HG03280 (cell line): ENCODE data around the gene AVL9.

Experiments used
- ATAC-seq: cut with Tn5 transposase; IDR thresholded peaks from one replicate; pipeline ENCODE4 v1.9.1; 2021; ENCODE audit warnings: mild to moderate bottlenecking, moderate library complexity; ENCODE audit not compliant: unreplicated experiment

The AVL9 gene

DNA sequence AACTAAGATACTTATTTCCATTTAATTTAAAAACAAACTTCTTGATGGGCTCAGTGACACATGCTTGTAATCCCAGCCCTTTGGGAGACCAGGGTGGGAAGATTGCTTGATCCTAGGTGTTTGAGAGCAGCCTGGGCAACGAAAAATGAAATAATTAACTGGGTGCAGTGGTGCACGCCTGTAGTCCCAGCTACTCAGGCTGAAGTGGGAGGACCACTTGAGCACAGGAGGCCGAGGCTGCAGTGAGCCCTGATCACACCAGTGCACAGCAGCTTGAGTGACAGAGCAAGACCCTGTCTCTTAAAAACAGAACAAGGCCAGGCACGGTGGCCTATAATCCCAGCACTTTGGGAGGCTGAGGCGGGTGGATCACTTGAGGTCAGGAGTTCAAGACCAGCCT is 37.4 kb downstream of the AVL9 start:
- ATAC-seq = no peak

DNA sequence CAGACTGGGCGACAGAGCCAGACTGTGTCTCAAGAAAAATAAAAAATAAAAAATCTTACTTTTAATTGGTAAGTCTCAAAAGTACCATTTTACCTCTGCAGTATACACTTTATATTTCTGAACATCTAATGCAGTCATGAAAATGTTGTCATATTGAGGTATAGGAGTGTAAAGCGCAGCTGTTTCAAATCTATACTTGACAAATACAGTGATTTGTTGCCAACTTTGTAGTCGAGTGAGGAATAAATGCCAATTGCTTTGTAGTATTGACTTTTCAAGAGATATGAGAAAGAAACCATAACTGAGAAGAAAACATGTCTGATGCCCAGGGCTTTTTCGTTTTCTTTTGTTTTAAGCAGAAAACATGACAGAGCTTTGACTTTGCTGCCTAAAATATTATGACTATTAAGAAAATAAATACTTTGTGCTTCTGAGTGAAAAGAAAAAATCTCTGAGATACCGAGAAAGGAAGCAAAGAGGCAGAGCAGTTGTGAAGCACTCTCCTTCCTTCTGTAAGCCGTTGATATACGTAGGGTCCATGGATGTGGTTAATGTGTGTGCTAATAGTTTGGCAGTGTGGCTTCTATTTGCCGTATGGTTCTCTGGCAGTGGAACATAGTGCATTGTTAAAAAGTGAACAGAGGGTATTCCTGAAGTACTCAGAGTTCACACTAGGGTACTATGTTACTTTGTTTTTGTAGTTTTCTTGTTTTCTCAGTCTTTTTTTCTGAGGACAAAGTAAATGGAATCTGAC is 38.2 kb downstream of the AVL9 start:
- no peak for ATAC-seq

GRCh38 chr7:32535162-32535702 is 39.9 kb downstream of the AVL9 start:
- no peak for ATAC-seq

DNA sequence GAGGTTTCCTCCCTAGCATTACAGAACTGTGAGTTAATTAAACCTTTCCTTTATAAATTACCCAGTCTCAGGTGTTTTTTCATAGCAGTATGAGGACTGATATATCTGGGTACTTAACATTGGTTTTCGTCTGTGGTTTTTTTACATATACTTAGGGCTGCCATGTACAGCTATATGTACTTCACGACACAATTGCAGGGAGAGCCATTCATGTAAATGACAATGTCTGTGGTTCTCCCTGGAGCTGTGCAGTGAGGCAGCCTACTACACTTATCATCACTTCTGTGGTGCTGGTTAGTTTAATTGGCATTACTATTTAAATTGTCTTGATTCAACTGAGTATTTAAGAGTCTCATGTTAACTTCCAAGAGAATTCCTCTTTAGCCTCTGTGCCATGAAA is 40.7 kb downstream of the AVL9 start:
- ATAC-seq = no peak

DNA sequence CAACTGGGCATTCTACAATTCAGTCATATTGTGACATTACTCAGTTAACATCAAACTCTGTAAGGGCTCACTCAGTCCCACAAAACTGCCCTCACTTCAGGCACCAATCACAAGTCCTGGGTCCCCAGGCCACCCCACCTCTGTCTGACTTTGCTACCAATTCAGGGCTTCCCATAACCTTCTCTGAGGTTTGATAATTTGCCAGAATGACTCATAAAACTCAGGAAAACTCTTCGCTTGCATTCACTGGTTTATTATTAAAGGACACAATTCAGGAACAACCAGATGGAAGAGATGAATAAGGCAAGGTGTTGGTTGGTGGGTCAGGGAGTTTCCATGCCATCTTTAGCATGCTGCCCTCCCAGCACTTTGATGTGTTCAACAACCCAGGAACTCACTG is 41.3 kb downstream of the AVL9 start:
- no peak for ATAC-seq

- ATAC-seq = no peak
Observed at GRCh38 chr7:32537760-32538159, 42.5 kb downstream of the AVL9 start.

DNA sequence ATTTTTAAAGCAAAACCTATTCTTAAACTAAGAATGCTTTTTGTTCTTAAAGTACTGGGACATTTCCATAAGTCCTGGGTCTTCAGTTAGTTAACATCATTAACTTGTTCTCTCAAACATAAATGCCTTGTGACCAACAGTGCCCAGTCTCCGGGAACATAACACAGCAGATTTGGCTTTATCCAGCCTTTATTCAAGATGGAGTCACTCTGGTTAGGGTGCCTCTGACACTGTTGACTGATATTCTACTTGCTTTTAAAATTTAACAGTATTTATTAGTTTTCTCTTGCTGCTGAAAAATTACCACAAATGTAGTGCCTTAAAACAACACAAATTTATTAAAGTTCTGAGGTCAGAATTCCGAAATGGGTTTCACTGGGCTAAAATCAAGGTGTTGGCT is 44.1 kb downstream of the AVL9 start:
- no peak for ATAC-seq

DNA sequence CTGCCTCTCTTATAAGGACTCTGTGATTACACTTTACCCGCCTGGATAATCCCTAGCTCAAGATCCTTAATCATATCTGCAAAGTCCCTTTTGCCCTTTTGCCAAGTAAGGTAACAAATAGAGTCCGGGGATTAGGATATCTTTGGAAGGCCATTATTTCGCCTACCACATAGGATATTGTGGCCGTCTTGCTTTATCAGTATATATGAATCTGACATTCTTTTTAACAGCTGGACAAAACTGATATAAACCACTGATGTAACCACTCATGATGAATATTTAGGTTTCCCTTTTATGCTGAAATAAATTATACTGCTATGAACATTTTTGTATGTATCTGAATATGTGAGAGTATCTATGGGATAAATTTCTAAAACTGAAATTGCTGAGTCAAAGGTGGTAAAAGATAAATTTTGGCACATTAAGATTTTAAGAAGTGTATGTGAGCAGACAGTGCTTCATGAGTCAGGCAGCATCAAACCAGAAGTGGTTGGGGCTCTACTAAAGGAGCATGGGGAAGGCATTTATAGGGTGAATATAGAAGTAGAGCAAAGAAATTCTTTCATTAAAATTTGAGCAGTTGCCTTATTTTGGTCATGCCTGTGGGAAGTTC is 44.7 kb downstream of the AVL9 start:
- ATAC-seq = no peak

GRCh38 chr7:32542595-32542994 is 47.3 kb downstream of the AVL9 start:
- no peak for ATAC-seq

GRCh38 chr7:32559480-32559879 is 64.2 kb downstream of the AVL9 start:
- no peak for ATAC-seq

- ATAC-seq = no peak
Observed at GRCh38 chr7:32560075-32560474, 64.8 kb downstream of the AVL9 start.

- no peak for ATAC-seq
Observed at GRCh38 chr7:32561613-32562012, 66.3 kb downstream of the AVL9 start.

DNA sequence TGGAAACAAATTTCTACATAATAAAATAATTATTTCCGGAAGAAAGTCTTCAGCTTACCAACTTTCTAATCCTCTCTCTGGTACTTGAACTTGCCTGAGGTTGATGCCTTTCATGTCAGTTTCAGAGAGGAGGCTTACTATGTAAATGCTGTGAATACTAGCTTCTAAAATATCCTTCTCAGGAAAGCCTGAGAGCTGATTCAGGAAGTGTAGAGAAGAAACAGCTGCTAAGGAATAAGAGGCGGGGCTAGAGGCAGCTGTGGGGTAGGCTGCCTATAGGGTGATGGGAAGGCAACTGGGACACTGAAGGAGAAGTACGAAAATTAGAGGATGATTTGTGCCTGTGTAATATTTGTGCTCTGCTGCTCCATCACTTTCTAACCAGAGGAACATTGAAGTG is 69.3 kb downstream of the AVL9 start:
- no peak for ATAC-seq

DNA sequence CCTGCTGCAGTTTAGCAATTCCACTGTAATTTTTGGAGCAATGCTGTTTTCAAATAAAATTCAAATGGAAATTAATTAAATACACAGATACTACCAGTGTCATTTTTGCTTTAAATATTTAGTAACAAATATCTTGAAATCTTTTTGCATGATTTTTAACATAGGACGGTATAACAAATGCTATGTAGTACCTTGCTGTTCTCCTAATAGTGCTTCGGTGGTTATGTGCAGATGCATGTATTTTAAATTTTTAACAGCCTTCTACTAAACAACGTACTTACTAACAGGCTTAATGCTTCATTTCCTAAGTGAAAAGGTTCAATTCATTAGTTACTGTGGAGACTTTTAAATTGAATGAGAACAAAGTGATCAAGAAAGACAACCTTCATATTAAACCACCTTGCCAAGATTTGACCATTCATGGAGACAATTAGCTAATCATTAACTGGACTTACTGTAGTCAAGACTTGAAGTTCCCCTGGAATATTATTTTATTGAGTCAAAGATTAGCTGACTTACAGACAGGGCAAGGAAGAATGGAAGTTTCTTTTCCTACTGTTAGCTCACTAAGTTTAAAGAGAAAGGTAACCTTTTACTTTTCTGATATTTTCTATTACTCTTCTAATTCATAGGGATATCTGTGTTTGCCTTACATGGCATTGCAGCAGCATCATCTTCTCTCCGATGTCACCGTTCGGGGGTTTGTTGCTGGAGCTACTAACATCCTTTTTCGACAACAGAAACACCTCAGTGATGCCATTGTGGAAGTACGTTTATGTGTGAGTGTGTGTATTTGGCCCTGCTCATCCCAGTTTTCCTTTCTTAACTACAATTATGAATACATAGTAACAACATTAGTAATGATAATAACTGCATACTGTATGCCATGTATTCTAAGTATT is 74.3 kb downstream of the AVL9 start:
- no peak for ATAC-seq

DNA sequence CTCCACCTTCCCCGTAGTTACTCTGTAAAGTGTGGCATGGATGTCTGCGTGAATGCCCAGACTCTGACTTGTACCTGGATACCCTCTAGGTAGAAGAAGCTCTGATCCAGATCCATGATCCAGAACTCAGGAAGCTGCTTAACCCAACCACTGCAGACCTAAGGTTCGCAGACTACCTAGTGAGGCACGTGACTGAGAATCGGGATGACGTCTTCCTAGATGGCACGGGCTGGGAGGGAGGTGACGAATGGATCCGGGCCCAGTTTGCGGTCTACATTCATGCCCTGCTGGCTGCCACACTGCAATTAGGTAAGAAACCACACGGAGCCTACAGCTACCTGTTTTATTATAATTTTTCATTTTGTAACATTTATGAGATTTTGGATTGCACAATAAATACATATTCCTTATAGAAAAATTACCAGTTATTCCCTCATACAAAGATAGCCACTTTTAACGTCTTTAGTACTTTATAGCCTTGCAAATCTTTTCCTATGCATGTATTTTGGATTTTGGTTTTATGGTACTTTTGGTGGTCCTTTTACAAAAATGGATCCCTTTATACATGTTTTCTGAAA is 77.9 kb downstream of the AVL9 start:
- no peak for ATAC-seq

GRCh38 chr7:32574626-32575025 is 79.3 kb downstream of the AVL9 start:
- ATAC-seq = no peak

GRCh38 chr7:32577421-32577820 is 82.1 kb downstream of the AVL9 start:
- ATAC-seq = no peak

DNA sequence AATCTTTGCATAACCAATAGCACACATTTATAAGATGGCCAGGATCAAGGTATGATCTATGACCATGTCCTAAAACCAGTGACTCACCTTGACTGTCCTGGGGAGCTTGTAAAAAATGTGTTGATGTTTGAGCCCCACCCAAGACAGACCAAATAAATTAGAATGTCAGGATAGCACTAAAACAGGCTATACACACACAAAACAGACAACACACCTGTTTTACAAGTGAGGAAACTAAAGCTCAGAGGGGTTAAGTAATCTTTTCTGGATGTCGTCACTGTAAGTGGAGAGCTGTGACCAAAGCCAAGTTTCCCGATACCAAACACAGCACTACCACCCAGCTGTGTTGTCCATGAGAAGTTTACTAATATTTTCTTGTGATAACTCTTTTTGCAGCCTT is 84.5 kb downstream of the AVL9 start:
- ATAC-seq = no peak

- ATAC-seq = no peak
Observed at GRCh38 chr7:32580646-32581045, 85.4 kb downstream of the AVL9 start.

DNA sequence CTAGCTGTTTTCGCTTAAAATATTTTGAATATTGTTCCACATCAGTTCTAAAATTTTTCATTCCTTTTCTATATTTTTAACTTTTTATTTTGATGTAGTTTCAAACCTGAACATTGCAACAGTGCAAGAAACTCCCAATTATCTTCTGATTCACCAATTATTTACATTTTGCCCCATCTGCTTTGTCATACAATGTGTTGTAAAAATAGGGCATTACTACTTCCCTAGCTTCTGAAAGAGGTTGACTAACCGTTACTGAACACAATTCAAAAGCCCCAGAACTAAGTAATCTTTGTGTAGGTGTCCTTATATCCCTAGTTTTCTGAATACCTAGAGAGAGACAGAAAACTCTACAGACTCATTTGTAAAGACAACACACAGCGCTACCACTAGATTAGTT is 86.7 kb downstream of the AVL9 start:
- ATAC-seq = no peak

DNA sequence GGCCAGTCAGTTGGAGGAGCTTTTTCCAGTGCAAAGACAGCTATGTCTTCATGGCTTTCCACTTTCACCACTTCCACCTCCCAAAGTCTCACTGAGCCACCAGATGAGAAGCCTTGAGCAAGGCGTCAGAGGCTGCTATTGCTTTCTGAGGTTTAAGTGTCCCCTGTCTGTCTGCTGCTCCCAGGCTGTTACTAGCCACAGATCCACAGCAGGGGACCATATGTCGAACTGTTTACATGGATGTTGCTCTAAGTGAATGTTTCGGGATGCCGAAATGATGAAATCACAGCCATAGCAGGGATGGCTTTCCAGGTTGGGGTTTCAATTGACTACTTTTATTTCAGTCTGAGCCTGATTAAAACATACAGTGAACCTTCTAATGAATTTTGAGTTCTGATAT is 88.5 kb downstream of the AVL9 start:
- ATAC-seq = no peak
